Right atrium auricular region (tissue), 2 donors: Measurements from ENCODE around the gene AK4. TPM values are rescaled to one million over a fixed set of nuclear protein-coding genes. Genes with fewer than 3 reads are reported as not detected.
"Not testable (repeated sequence)": the region's sequence is repeated elsewhere in the genome, so short reads cannot be mapped to it uniquely, and the experiment has no call there.

Experiments
- DNase-seq: peaks from one replicate; pipeline ENCODE4 v3.0.0-alpha.2; 2019; ENCODE audit warnings: low spot score
- H3K27ac ChIP-seq, 2 donors: fragments of 200-600 bp; sonication (generic); 1 replicate in 1 of 2; 2 replicates in 1 of 2; pipeline ENCODE4 v1.5.1; 2016 to 2019
- H3K27me3 ChIP-seq, 2 donors: fragments of 200-600 bp; sonication (generic); one replicate each; pipeline versions ENCODE4 v1.5.1 to v1.6.0; 2017 to 2019
- H3K36me3 ChIP-seq: fragments of 200-600 bp; sonication (generic); one replicate; pipeline ENCODE4 v1.5.1; 2016
- H3K4me1 ChIP-seq, 2 donors: fragments of 200-600 bp; sonication (generic); one replicate each; pipeline versions ENCODE4 v1.5.1 to v1.6.0; 2017 to 2019
- H3K4me3 ChIP-seq, 2 donors: fragments of 200-600 bp; sonication (generic); 1 replicate in 1 of 2; 2 replicates in 1 of 2; pipeline ENCODE4 v1.5.1; 2017 to 2019; ENCODE audit warnings: mild to moderate bottlenecking in 1 of 2, moderate library complexity in 1 of 2
- H3K9me3 ChIP-seq, 2 donors: fragments of 200-600 bp; sonication (generic); one replicate each; pipeline ENCODE4 v1.5.1; 2019
- CTCF ChIP-seq, 2 donors: fragments of 200-600 bp; sonication (generic); IDR thresholded peaks; one replicate each; pipeline ENCODE4 v1.5.1; 2019; ENCODE audit warnings: antibody characterized with exemption in 2 of 2
- total RNA-seq, 2 donors: library from RNA; depleted of rRNA; stranded (reverse); fragments of >200 nt; gene quantifications; one replicate each; pipeline ENCODE4 v1.1.0, GENCODE V29; 2016

AK4 gene
- total RNA-seq, 2 donors from 2014 or later: 59.7 to 80.9 TPM

GRCh38 chr1:65156910-65157545 is 9.0 kb downstream of the AK4 start:
- no peak for TF ChIP-seq CTCF (IDR thresholded peaks at IDR 0.05)
- H3K4me3 ChIP-seq: no peak overlapping the region
- H3K4me1 ChIP-seq: peaks cover 0 to 8% of the 10 kb centered on the region in 2 donors
- no peak overlapping the region for H3K27ac ChIP-seq
- H3K9me3 ChIP-seq: no peaks in the 10 kb centered on the region
- H3K27me3 ChIP-seq: no peaks in the 10 kb centered on the region
- H3K36me3 ChIP-seq: no peaks in the 10 kb centered on the region
- no peak for DNase-seq

DNA sequence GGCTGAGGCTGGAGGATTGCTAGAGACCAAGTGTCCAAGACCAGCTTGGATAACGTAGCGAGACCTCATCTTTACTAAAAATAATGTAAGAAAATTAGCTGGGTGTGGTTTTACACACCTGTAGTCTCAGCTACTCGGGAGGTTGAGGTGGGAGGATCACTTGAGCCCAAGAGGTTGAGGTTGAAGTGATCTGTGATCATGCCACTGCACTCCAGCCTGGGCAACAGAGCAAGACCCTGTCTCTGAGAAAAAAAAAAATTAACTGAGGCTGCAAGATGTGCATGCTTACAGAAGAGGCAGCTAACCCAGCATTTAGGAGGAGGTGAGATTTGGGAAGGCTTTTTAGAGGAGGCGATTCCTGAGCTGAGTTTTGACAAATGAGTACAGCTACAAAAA is 9.5 kb downstream of the AK4 start:
- H3K36me3 ChIP-seq: no peaks in the 10 kb centered on the region
- H3K9me3 ChIP-seq: no peaks in the 10 kb centered on the region
- H3K27me3 ChIP-seq: no peaks in the 10 kb centered on the region
- DNase-seq: no peak
- peaks cover 0 to 8% of the 10 kb centered on the region in 2 donors for H3K4me1 ChIP-seq
- TF ChIP-seq CTCF (IDR thresholded peaks at IDR 0.05): no peak
- H3K27ac ChIP-seq: no peak overlapping the region
- H3K4me3 ChIP-seq: no peak overlapping the region

GRCh38 chr1:65159291-65159688 is 11.3 kb downstream of the AK4 start:
- H3K36me3 ChIP-seq, H3K4me1 ChIP-seq, H3K9me3 ChIP-seq, H3K4me3 ChIP-seq, H3K27ac ChIP-seq, H3K27me3 ChIP-seq, DNase-seq: not testable (repeated sequence)

DNA sequence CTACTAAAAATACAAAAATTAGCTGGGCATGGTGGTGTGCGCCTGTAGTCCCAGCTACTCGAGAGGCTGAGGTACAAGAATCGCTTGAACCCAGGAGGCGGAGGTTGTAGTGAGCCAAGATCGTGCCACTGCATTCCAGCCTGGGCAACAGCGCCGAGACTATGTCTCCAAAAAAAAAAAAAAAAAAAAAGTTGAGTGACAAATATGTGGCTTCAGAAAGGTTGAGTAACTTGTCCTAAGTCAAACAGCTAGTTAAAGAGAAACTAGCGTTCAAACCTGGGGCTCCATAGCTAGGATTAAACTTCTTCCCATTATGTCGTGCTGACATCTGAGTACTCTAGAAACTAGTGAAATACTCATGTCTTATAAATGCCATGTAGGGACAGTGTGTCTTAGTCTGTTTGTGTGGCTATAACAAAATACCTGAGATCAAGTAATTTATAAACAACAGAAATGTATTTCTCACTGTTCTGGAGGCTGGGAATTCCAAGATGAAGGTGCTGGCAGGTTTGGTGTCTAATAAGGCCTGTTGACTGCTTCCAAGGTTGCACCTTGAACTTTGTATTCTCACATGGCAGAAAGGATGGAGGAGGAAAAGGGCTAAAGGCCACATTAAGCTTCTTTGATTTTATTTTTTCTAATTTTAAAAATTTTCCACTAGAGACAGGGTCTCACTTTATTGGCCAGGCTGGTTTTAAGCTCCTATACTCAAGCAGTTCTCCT is 12.0 kb downstream of the AK4 start:
- H3K9me3 ChIP-seq: no peaks in the 10 kb centered on the region
- no peak for TF ChIP-seq CTCF (IDR thresholded peaks at IDR 0.05)
- H3K36me3 ChIP-seq: no peaks in the 10 kb centered on the region
- H3K27ac ChIP-seq: no peak overlapping the region
- DNase-seq: no peak
- H3K4me1 ChIP-seq: peaks cover 0 to 8% of the 10 kb centered on the region in 2 donors
- H3K27me3 ChIP-seq: no peaks in the 10 kb centered on the region
- H3K4me3 ChIP-seq: no peak overlapping the region

GRCh38 chr1:65163201-65163805 is 15.3 kb downstream of the AK4 start:
- Histone ChIP-seq H3K4me3 (no peak overlapping the region), H3K27ac (no peak overlapping the region), H3K36me3 (no peaks in the 10 kb centered on the region), H3K9me3 (no peaks in the 10 kb centered on the region), H3K4me1 (peaks cover 0 to 20% of the 10 kb centered on the region in 2 donors), H3K27me3 (no peaks in the 10 kb centered on the region)
- TF ChIP-seq CTCF (IDR thresholded peaks at IDR 0.05): no peak
- no peak for DNase-seq

- H3K36me3 ChIP-seq, DNase-seq, H3K9me3 ChIP-seq, H3K4me3 ChIP-seq, H3K27me3 ChIP-seq, H3K27ac ChIP-seq: not testable (repeated sequence)
- H3K4me1 ChIP-seq: peaks cover 0 to 13% of the 10 kb centered on the region in 2 donors
Measured at GRCh38 chr1:65164101-65164500, 16.1 kb downstream of the AK4 start.
